Endothelial cell of umbilical vein (primary cell): Measurements from ENCODE around the gene MYADM.

Source experiments
- CTCF ChIP-seq, 2 donors: IDR thresholded peaks; 1 replicate in 1 of 2; 2 replicates in 1 of 2; pipeline ENCODE4 v1.5.1; 2011; ENCODE audit warnings: low read length in 2 of 2, mild to moderate bottlenecking in 2 of 2, moderate library complexity in 2 of 2, control low read depth in 1 of 2, inconsistent platforms in 1 of 2, low read depth in 1 of 2; ENCODE audit not compliant: insufficient read depth in 1 of 2; ENCODE audit errors: extremely low read depth in 1 of 2
- MYC ChIP-seq: IDR thresholded peaks from one replicate; pipeline ENCODE4 v1.6.1; 2011; ENCODE audit warnings: mild to moderate bottlenecking, low read depth, low read length
- POLR2A ChIP-seq: IDR thresholded peaks from 2 replicates; pipeline ENCODE4 v1.6.1; 2012; ENCODE audit warnings: low read depth, mild to moderate bottlenecking, control low read depth, low read length

GRCh38 chr19:53844849-53845246 lies 22.8 kb upstream of the MYADM start:
- no peak for TF ChIP-seq POLR2A
- TF ChIP-seq CTCF (IDR thresholded peaks at IDR 0.05; ENCODE audit: extremely low read depth in 1 of 2, insufficient read depth in 1 of 2, low read depth in 1 of 2, low read length in 2 of 2), result no peak
- TF ChIP-seq MYC, result no peak
